Activated T-helper 2 cell treated with anti-CD3 and anti-CD28 coated beads, Interferon-gamma antibody, Interleukin-2, Interleukin-4, amounts not matched to agents 10 μg/mL and 5 μg/mL and 100 μg/mL, durations not matched to agents 14 hours and 24 hours and 36 hours (primary cell): ENCODE data around the gene ZIC2. TPM values are rescaled to one million over a fixed set of nuclear protein-coding genes. Genes with fewer than 3 reads are reported as not detected.

Experiments
- DNase-seq: peaks from one replicate; pipeline ENCODE4 v3.0.0; 2021; ENCODE audit warnings: low spot score
- H3K27ac Mint-ChIP-seq: one replicate; pipeline ENCODE4 v1.8.0; 2021; ENCODE audit warnings: mixed read lengths
- H3K27me3 Mint-ChIP-seq: one replicate; pipeline ENCODE4 v1.8.0; 2021; ENCODE audit warnings: low read depth, mixed read lengths
- H3K36me3 Mint-ChIP-seq: one replicate; pipeline ENCODE4 v1.8.0; 2021; ENCODE audit warnings: low read depth, mixed read lengths
- H3K4me1 Mint-ChIP-seq: one replicate; pipeline ENCODE4 v1.8.0; 2021; ENCODE audit warnings: low read depth, mixed read lengths
- H3K4me3 Mint-ChIP-seq: one replicate; pipeline ENCODE4 v1.8.0; 2021; ENCODE audit warnings: low read depth, mild to moderate bottlenecking, moderate library complexity, mixed read lengths
- H3K9me3 Mint-ChIP-seq: one replicate; pipeline ENCODE4 v1.8.0; 2021; ENCODE audit warnings: mixed read lengths
- intact Hi-C: fragments of 100-400 bp; cut with micrococcal nuclease; formaldehyde crosslinking; loops from one replicate; pipeline ENCODE4 v1.15.1; 2023
- total RNA-seq: library from RNA; stranded (reverse); gene quantifications from 2 replicates; pipeline ENCODE4 v1.2.3, GENCODE V29; 2022

The ZIC2 gene
- total RNA-seq, 1 donor from 2014 or later, result not detected

DNA sequence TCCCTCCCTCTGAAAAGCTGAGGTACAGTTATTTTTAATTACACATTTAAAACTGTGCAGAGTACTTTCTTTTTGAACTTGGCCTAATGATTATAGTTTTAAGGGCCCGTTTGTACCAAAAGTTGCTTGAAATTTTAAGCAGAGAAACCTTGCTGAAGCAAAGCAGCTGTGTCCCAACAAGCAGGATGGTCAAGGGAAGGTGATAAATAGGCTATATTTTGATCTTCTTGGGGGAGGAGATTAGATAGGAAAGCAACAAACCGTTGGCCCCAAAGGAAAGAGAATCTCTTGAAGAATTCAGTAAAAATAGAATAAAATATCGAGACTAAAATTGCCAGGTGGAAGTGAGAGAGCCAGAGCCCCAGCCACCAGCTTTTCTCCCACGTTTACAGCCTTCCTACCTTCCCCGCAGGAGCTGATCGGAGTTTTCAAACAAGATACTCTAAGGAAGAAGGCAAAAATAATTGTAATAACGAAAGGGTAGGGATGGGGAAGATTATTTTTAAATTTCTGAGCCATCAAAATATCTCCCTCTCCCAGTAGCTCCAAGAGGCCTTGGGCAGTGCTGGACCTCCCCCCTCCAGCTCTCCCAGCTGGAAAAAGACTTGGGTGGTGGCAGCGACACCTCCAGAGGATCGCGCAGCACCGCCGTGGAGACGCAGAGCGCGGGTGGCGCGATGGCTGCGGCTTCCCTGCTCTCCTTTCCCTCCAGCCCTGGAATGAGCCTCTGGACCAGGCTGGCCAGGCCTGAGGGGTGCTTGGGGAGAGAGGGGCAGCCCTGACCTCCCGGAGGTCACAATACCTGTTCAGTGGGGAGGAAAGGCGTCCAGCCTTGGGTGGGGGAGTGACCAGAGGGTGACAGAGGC, 5.8 kb downstream of the ZIC2 start:
- intact Hi-C loops, result loop anchor here (2.0 kb wide), 1 partner anchor 29 kb away; no protein-coding TSS in a partner anchor
- no peak for DNase-seq
- H3K4me3 Mint-ChIP-seq, result no peak overlapping the region
- no peak overlapping the region for H3K27ac Mint-ChIP-seq
- peaks cover 6% of the 10 kb centered on the region for H3K4me1 Mint-ChIP-seq
- peaks cover 9% of the 10 kb centered on the region for H3K9me3 Mint-ChIP-seq
- peaks cover 87% of the 10 kb centered on the region for H3K27me3 Mint-ChIP-seq
- peaks cover 6% of the 10 kb centered on the region for H3K36me3 Mint-ChIP-seq

DNA sequence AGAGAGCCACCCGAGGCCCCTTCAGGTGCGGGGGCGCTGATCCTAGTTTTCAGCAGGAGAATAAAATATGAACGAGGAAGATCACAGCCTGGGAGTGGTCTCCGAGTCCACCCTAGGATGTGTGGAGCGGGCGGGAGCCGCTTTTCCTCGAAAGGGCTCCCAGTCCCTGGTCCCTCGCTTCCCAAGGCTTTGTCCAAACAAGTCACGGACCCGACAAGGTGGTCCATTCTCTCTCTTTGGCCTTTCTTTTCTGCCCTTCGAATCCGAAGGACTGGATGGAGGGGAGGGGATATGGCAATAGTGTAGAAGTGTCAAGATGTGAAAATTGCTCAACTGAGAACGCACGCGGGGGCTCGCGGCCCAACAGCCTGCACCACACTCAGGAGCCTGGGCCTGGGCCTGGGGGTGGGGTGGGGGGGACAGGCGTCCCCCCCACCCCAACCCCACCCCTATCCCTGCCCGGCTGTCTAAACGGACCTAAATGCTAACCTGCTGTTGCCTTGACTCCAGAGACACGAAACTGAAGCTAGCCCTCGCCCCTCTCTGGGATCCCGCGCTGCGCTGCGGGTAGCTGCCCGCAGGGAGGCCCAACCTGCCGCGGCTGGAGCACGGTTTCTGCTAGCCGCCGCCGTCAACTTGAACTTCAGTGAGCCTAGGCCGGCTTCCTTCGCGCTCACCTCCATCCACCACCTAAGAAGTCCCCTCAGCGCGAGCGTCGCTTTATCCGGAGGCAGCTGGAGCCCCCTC, 7.1 kb downstream of the ZIC2 start:
- Mint-ChIP-seq H3K27me3 (peaks cover 86% of the 10 kb centered on the region), H3K4me1 (peaks cover 9% of the 10 kb centered on the region), H3K4me3 (no peak overlapping the region), H3K36me3 (peaks cover 6% of the 10 kb centered on the region), H3K27ac (no peak overlapping the region), H3K9me3 (peaks cover 9% of the 10 kb centered on the region)
- intact Hi-C loops, result no loop called here
- DNase-seq, result no peak

DNA sequence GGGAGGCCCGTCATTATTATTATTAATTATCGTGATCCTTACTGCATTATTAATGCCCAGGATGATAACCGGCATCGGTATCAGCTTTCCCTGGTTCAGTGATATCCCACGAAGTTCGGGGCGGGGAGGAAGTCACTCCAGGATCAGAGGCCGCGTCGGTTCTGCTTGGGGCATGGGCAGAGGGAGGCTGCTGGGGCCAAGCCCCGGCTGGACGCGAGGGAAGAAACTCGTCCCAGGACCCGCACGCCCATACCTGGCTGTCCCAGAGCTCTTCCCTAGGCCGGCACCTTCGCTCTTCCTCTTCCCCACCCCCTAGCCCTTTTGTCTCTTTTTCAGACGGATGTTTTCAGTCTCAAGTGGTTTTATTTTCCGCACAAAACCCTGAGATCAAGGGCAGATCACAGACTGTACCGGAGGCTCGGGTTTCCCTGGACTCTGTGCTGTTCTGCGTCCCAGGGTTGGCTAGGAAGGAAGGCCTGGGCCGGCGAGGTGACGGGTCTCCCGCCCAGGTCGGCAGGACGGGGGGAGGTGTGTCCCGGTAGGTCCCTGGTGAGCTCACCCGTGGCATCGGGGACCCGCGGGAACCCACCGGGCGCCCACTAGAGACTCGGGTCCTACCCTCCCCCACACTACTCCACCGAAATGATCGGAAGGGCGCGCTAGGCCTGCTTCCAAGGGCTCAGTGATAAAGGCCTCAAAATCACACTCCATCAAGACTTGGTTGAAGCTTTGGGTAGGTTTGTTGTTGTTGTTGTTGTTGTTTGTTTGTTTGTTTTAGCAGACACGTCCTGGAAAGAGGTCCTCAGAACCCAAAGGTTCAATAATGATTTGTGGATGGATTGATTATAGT, 7.9 kb downstream of the ZIC2 start:
- Mint-ChIP-seq H3K27ac (no peak overlapping the region), H3K27me3 (peaks cover 86% of the 10 kb centered on the region), H3K4me3 (no peak overlapping the region), H3K4me1 (peaks cover 9% of the 10 kb centered on the region), H3K9me3 (peaks cover 5% of the 10 kb centered on the region), H3K36me3 (peaks cover 6% of the 10 kb centered on the region)
- DNase-seq, result no peak
- intact Hi-C loops, result no loop called here

DNA sequence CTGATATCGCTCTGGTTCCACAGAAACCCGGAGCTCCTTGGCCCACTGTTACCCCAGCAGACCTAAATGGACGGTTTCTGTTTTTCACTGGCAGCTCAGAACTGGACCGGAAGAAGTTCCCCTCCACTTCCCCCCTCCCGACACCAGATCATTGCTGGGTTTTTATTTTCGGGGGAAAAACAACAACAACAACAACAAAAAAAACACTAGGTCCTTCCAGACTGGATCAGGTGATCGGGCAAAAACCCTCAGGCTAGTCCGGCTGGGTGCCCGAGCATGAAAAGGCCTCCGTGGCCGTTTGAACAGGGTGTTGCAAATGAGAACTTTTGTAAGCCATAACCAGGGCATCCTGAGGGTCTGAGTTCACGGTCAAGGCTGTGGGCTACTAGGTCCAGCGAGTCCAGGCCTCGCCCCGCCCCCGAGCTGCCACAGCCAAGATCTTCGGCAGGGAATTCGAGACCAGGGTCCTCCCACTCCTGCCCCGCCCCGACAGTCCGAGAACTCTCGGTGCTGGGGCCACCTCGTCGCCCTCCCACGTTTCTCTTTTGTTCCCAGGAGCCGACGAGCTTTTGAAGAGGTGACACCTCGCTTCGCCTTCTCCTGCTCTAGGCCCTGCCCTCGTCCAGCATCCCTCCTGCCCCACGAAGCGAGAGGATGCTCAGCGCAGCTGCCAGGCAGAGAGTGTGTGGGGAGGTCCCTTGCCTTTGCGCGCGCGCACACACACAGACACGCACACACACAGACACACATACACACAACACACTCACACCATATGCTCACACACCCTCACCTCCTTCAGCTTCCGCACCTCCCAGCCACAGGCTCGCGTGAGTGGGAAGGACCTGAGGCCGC, 8.8 kb downstream of the ZIC2 start:
- Mint-ChIP-seq H3K4me1 (peaks cover 9% of the 10 kb centered on the region), H3K27me3 (peaks cover 90% of the 10 kb centered on the region), H3K27ac (no peak overlapping the region), H3K4me3 (no peak overlapping the region), H3K9me3 (peaks cover 4% of the 10 kb centered on the region), H3K36me3 (peaks cover 6% of the 10 kb centered on the region)
- DNase-seq, result no peak
- intact Hi-C loops, result no loop called here

DNA sequence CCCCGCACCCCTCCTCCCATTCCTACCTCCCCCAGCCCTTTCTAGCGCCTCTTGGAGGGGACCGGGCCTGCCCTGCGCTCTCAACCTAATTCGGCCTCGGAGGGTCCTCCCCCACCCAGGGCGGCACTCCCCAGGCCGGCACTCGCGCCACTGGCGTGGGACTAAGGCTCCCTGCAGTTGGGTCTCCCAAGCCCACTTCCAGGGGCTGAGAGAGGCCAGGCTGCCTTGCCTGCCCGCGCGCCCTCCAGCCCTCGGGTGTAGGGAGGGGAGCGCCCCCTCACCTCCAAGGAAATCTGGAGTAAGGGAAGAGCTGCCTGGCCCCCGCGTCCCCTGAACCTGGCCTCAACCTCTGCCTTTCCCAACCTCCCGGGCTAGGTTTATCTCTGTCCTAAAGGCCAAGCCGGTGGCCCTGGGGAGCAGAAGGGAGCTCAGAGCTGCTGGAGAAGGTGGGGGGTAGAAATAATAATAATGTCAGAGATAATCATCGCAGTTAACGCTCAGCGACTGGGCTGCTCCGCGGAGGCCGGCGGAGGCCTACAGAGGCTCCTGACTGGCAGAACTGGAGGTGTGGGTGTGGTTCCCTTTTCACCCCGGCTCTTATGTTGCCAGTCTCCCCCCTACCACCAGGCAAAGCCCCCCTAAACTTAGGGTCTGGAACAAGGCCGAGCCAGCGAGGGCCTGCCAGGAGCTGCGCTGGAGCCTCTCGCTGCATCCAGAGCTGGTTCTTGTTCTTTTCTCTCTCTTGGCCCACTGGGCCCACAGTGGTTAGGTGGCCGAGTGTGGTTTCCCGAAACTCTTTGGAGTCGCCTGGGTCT, 9.6 kb downstream of the ZIC2 start:
- Mint-ChIP-seq H3K36me3 (peaks cover 4% of the 10 kb centered on the region), H3K4me3 (no peak overlapping the region), H3K4me1 (peaks cover 14% of the 10 kb centered on the region), H3K27me3 (peaks cover 92% of the 10 kb centered on the region), H3K27ac (no peak overlapping the region), H3K9me3 (peaks cover under 1% of the 10 kb centered on the region)
- no peak for DNase-seq
- intact Hi-C loops, result no loop called here

DNA sequence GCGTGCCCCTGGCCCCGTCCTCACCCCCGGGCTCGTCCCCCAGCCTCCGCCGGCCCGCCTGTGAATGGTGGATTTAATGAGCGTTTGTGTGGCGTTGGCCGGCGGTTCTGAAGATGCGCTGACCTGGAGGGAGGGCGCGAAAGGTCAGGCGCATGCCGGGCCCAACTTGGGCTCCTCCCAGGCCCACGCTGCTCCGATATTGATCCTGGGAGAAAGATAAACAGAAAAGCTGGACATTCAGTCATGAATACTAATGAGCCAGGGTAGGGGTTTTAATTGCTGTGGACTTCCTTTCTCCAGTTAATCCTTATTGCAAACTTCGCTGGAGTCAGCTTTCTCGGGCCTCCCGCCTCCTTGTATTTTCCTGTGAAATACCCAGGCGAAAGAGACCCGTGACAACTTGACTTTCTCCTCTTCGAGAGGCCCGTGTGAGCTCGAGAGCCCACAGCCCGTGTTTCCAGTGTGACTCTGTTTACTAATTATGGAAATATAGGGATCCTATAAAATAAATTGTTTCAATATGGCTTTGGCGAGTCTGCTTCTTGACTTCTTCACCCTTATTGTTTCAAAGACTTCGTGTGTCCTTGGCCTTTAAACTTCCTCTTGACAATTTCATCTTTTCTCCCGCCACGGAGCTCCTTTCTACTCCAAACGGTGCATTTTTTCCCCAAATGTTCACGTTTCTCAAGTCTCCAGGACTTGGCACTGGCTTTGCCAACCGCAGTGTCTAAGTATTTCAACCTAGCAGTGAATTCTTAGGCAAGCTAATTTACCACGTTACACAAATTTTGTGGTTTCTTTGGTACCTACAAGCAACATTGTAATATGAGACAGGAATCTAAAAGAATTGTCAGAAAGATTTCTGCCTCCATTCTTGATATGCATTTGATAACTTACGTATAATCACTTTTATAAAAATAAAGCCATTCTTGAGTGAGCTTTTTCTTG, 10.5 kb downstream of the ZIC2 start:
- H3K4me3 Mint-ChIP-seq, result no peak overlapping the region
- H3K27me3 Mint-ChIP-seq, result peaks cover 91% of the 10 kb centered on the region
- peak overlapping the region; percentile 63 for H3K27ac Mint-ChIP-seq
- H3K4me1 Mint-ChIP-seq, result peaks cover 14% of the 10 kb centered on the region
- peaks cover 3% of the 10 kb centered on the region for H3K36me3 Mint-ChIP-seq
- intact Hi-C loops, result loop anchor here (2.0 kb wide), 1 partner anchor 17 kb away; no protein-coding TSS in a partner anchor
- no peaks in the 10 kb centered on the region for H3K9me3 Mint-ChIP-seq
- no peak for DNase-seq

- no peak overlapping the region for H3K4me3 Mint-ChIP-seq
- no peaks in the 10 kb centered on the region for H3K9me3 Mint-ChIP-seq
- H3K36me3 Mint-ChIP-seq, result peaks cover 3% of the 10 kb centered on the region
- intact Hi-C loops, result loop anchor here (2.0 kb wide), 1 partner anchor 18 kb away; no protein-coding TSS in a partner anchor
- peaks cover 14% of the 10 kb centered on the region for H3K4me1 Mint-ChIP-seq
- peaks cover 86% of the 10 kb centered on the region for H3K27me3 Mint-ChIP-seq
- no peak for DNase-seq
- no peak overlapping the region for H3K27ac Mint-ChIP-seq
Observed at GRCh38 chr13:99992949-99993351, 11.4 kb downstream of the ZIC2 start.

GRCh38 chr13:99993660-99994637, 12.4 kb downstream of the ZIC2 start:
- no peak overlapping the region for H3K4me3 Mint-ChIP-seq
- H3K27ac Mint-ChIP-seq, result no peak overlapping the region
- H3K36me3 Mint-ChIP-seq, result peaks cover 3% of the 10 kb centered on the region
- DNase-seq, result no peak
- intact Hi-C loops, result loop anchor here (2.0 kb wide), 1 partner anchor 19 kb away; no protein-coding TSS in a partner anchor
- no peaks in the 10 kb centered on the region for H3K9me3 Mint-ChIP-seq
- H3K4me1 Mint-ChIP-seq, result peaks cover 14% of the 10 kb centered on the region
- peaks cover 87% of the 10 kb centered on the region for H3K27me3 Mint-ChIP-seq

GRCh38 chr13:99994638-99995020, 13.0 kb downstream of the ZIC2 start:
- DNase-seq, result no peak
- no peaks in the 10 kb centered on the region for H3K9me3 Mint-ChIP-seq
- intact Hi-C loops, result loop anchor here (1.0 to 5.0 kb wide), 3 partner anchors 37 to 518 kb away; no protein-coding TSS in a partner anchor
- H3K4me3 Mint-ChIP-seq, result no peak overlapping the region
- H3K4me1 Mint-ChIP-seq, result peaks cover 14% of the 10 kb centered on the region
- H3K27me3 Mint-ChIP-seq, result peaks cover 84% of the 10 kb centered on the region
- H3K36me3 Mint-ChIP-seq, result peaks cover 3% of the 10 kb centered on the region
- no peak overlapping the region for H3K27ac Mint-ChIP-seq
